GM12873 (cell line): Measurements from ENCODE around the gene XRCC3.

Experiments
- TF ChIP-seq, protein P1 (sequence below): IDR thresholded peaks from 2 replicates; pipeline ENCODE4 v1.5.1; 2012; ENCODE audit warnings: low read depth, mild to moderate bottlenecking, moderate library complexity, low read length, control low read depth; ENCODE audit not compliant: insufficient read depth; ENCODE audit errors: missing control alignments

Gene XRCC3

DNA sequence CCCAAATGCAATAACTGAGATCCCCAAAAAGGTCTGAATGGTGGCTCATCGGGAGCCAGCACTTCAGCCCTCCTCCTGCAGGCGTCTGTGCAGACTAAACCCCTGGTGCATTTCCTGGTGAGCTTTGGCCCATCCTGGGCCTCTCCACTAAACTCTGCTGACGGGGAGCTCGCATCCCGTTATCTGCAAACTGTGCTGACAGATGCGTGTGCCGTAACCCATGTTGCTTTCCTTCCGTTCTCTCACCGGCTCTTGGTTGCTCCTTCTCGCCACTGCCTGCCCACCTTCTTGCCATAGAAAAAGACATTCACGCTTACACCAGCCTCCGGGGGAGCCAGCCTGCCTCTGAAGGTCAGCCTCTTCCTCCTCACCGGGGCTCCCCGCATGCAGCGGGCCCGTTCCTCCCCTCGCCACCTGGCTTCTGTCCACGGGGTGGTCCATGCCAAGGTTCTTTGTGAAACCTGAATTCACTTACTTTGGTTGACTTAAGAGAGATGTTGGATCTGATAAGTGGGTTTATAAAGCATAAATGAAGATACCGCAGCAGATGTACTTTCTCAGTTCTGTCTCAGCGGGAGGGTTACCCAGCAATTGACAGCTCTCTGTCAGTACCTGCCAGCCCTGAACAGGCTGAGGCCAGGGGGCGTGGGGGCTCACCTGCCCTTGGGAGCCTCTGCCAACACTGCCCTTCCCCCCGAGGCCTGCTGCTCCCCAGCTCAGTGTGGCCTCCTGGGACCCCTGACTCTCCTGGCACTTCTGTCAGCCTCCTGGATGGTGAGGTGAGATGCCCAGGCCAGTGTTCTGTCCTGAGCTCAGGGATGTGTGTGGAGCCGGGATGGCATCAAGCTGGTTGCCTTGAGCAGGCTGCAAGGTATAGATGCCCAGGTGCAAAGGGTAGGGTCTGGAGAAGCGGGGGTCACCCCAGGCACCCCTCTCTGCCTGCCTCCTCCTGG is 14.5 kb upstream of the XRCC3 start:
- TF ChIP-seq, protein P1, sequence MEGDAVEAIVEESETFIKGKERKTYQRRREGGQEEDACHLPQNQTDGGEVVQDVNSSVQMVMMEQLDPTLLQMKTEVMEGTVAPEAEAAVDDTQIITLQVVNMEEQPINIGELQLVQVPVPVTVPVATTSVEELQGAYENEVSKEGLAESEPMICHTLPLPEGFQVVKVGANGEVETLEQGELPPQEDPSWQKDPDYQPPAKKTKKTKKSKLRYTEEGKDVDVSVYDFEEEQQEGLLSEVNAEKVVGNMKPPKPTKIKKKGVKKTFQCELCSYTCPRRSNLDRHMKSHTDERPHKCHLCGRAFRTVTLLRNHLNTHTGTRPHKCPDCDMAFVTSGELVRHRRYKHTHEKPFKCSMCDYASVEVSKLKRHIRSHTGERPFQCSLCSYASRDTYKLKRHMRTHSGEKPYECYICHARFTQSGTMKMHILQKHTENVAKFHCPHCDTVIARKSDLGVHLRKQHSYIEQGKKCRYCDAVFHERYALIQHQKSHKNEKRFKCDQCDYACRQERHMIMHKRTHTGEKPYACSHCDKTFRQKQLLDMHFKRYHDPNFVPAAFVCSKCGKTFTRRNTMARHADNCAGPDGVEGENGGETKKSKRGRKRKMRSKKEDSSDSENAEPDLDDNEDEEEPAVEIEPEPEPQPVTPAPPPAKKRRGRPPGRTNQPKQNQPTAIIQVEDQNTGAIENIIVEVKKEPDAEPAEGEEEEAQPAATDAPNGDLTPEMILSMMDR = no peak

DNA sequence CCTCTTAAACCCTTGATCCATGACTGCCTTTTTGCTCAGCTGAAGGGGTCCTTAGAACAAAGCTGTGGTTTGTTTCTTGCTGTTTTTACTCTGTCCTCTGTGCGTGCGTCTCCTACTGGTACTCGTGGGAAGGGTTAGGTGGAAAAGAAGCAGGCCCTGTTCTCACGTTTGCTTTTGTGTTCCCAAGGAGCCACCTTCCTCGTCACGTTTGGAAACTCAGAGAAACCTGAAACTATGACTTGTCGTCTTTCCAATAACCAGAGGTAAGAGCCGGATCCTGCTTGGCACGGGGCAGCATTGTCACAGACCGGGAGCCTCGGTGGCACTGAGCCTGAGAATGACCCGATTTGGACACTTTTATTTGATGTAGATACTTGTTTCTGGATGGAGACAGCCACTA is 13.5 kb upstream of the XRCC3 start:
- TF ChIP-seq, protein P1 = no peak

GRCh38 chr14:103728141-103728540 is 12.9 kb upstream of the XRCC3 start:
- TF ChIP-seq, protein P1 = no peak

DNA sequence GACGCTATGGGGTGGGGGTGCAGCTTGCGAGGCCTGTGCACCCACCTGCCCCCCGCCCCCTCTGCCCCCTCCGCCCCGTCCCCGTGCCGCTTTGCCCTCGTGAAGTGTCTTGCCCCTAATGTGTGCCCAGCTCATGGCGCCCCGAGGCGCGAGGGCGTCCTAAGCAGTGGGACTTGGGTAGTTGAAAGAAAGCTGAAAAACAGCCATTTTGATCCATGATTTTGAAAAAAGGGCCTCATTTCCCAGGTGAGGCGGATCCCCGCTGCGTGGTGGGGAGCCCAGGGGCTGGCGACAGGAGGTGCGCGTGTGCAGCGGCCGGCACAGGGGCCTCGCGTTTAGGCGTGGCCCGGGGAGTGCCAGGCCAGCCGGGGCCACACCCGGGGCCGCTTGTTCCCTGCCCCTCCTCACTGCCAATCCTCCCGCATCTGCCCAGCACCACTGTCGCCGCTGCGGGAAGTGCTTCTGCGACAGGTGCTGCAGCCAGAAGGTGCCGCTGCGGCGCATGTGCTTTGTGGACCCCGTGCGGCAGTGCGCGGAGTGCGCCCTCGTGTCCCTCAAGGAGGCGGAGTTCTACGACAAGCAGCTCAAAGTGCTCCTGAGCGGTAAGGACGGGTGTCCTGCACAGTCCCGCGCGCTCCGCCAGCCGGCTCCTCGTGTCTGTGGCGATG is 12.2 kb upstream of the XRCC3 start:
- TF ChIP-seq, protein P1 = no peak

GRCh38 chr14:103726474-103726873 is 11.2 kb upstream of the XRCC3 start:
- TF ChIP-seq, protein P1 = no peak

GRCh38 chr14:103725739-103726395 is 10.6 kb upstream of the XRCC3 start:
- TF ChIP-seq, protein P1 = no peak

GRCh38 chr14:103725001-103725682 is 9.9 kb upstream of the XRCC3 start:
- TF ChIP-seq, protein P1 = no peak
